Measurements from ENCODE around the gene DRC3.

The DRC3 gene

GRCh38 chr17:18002171-18002570 lies 29.5 kb downstream of the DRC3 start:
- TF ChIP-seq CTCF (conservative IDR thresholded peaks at IDR 0.05; ENCODE audit: low read depth, low read length) = no peak
- DNase-seq (ENCODE audit: low read depth) = no peak
- no peak overlapping the region for H3K4me3 ChIP-seq (ENCODE audit: low read depth, low read length)

DNA sequence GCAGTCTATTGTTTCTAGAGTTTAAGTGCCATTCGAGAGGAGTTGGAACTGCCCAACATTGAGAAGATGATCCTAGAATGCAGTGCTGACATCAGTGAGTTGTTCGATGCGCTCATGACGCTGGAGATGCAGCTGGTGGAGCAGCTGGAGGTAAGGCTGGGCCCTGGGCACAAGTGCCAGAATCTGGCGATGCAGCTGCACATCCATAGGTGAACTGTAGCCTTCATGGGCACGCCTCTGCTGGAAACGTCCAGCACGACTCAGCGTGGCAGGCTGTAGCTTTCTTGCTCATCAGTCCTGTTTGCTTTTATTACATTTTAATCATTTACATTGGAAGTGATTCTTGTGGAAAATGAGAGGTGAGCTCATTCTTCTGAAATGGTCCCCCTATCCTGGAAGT lies 31.7 kb downstream of the DRC3 start:
- TF ChIP-seq CTCF (conservative IDR thresholded peaks at IDR 0.05; ENCODE audit: low read depth, low read length) = no peak

DNA sequence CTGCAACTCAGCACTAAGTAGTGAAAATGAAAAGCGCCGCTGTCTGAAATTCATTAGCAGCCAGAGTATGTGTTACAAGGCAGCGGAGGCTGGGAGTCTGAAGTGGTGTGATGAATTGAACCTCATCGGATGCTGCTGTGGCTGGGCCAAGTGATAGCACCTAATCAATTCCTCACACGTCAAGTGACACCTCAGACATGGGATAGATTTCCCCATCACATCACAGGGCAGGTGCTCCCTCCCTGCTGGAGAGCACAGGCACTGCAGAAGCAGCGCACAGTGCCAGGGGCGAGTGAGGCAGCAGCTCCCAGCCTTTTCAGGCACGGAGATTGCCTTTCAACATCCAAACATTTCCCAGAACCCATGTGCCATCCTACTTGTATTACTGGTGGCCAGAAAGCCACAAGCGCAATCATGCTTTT lies 32.2 kb downstream of the DRC3 start:
- H3K4me3 ChIP-seq (ENCODE audit: low read depth, low read length) = no peak overlapping the region
- DNase-seq (ENCODE audit: low read depth) = no peak
- TF ChIP-seq CTCF (conservative IDR thresholded peaks at IDR 0.05; ENCODE audit: low read depth, low read length) = peak; percentile 41

More for the DNA sequence above, 31.7 kb downstream of the DRC3 start:
- H3K4me3 ChIP-seq (ENCODE audit: low read depth, low read length) = no peak overlapping the region
- no peak for DNase-seq (ENCODE audit: low read depth)

GRCh38 chr17:18005496-18005895 lies 32.8 kb downstream of the DRC3 start:
- no peak for TF ChIP-seq CTCF (conservative IDR thresholded peaks at IDR 0.05; ENCODE audit: low read depth, low read length)

GRCh38 chr17:18006495-18007239 lies 34.0 kb downstream of the DRC3 start:
- no peak overlapping the region for H3K4me3 ChIP-seq (ENCODE audit: low read depth, low read length)
- TF ChIP-seq CTCF (conservative IDR thresholded peaks at IDR 0.05; ENCODE audit: low read depth, low read length) = no peak
- no peak for DNase-seq (ENCODE audit: low read depth)

More at GRCh38 chr17:18005496-18005895, 32.8 kb downstream of the DRC3 start:
- DNase-seq (ENCODE audit: low read depth) = no peak
- H3K4me3 ChIP-seq (ENCODE audit: low read depth, low read length) = no peak overlapping the region

- no peak overlapping the region for H3K4me3 ChIP-seq (ENCODE audit: low read depth, low read length)
- DNase-seq (ENCODE audit: low read depth) = peak; percentile 80
- no peak for TF ChIP-seq CTCF (conservative IDR thresholded peaks at IDR 0.05; ENCODE audit: low read depth, low read length)
These were observed 36.0 kb downstream of the DRC3 start for GRCh38 chr17:18008496-18009268.
